Right lobe of liver (tissue), 6 donors: ENCODE measurements around the gene NADSYN1. TPM values are rescaled to one million over a fixed set of nuclear protein-coding genes. Genes with fewer than 3 reads are reported as not detected.
A peak's percentile ranks its signal among the peaks of the same experiment; 100 is the strongest.
"Not testable (repeated sequence)": the region's sequence is repeated elsewhere in the genome, so short reads cannot be mapped to it uniquely, and the experiment has no call there.

Source experiments
- ATAC-seq, 4 donors: fragments of 200-7000 bp; cut with Tn5 transposase; one replicate each; pipeline ENCODE4 v1.9.1; 2020; ENCODE audit warnings: mild to moderate bottlenecking in 4 of 4, moderate library complexity in 4 of 4
- DNase-seq, 3 donors: peaks; one replicate each; pipeline ENCODE4 v3.0.0-alpha.2; 2020
- H3K27ac ChIP-seq, 3 donors: fragments of 200-600 bp; one replicate each; pipeline ENCODE4 v1.8.0; 2022
- H3K27me3 ChIP-seq, 2 donors: fragments of 200-600 bp; one replicate each; pipeline ENCODE4 v1.8.0; 2022
- H3K36me3 ChIP-seq, 4 donors: fragments of 200-600 bp; sonication (generic) in 1 of 4; one replicate each; pipeline versions ENCODE4 v1.5.1 to v1.8.0; 2017 to 2022; ENCODE audit warnings: control low read depth in 1 of 4
- H3K4me1 ChIP-seq, 4 donors: fragments of 200-600 bp; sonication (generic) in 1 of 4; one replicate each; pipeline versions ENCODE4 v1.5.1 to v1.8.0; 2017 to 2022; ENCODE audit warnings: control low read depth in 1 of 4
- H3K4me3 ChIP-seq, 3 donors: fragments of 200-600 bp; one replicate each; pipeline ENCODE4 v1.8.0; 2022
- H3K9me3 ChIP-seq, 4 donors: fragments of 200-600 bp; sonication (generic) in 1 of 4; one replicate each; pipeline versions ENCODE4 v1.5.1 to v1.8.0; 2017 to 2022; ENCODE audit warnings: control low read depth in 1 of 4
- POLR2A ChIP-seq: fragments of 450-650 bp; IDR thresholded peaks from one replicate; pipeline ENCODE4 v1.6.1; 2017; ENCODE audit warnings: antibody characterized with exemption, mild to moderate bottlenecking
- WGBS: methylation state at CpG from one replicate; pipeline ENCODE4 v1.1.6; 2018; ENCODE audit warnings: low coverage, low lambda C conversion rate; ENCODE audit not compliant: insufficient coverage; ENCODE audit errors: missing lambda C conversion rate; 5-methylcytosine and 5-hydroxymethylcytosine counted together
- intact Hi-C, 2 donors: fragments of 100-400 bp; cut with DNase I; formaldehyde crosslinking; loops; one replicate each; pipeline versions ENCODE4 v1.11.2 to v1.14.1; 2022
- total RNA-seq, 6 experiments: library from RNA; depleted of rRNA in 2 of 6; stranded (reverse); fragments of >200 nt in 2 of 6; fragmentation: NEBNext Ultra II Directional in 3 of 6; extraction: Animal tissue kit (Norgen Biotek cat#: 25700) in 3 of 6; gene quantifications; one replicate each; pipeline versions ENCODE4 v1.1.0 to v1.2.4, GENCODE V29; 2016 to 2023
- TF ChIP-seq, protein P1 (sequence below), 4 donors: fragments of 200-600 bp in 3 of 4; fragments of 450-650 bp in 1 of 4; IDR thresholded peaks; one replicate each; pipeline versions ENCODE4 v1.5.1 to v1.8.0; 2016 to 2022; ENCODE audit warnings: antibody characterized with exemption in 4 of 4, mild to moderate bottlenecking in 2 of 4
- donor health status: DM: no; HTN: yes; CAD: no.
- donor health status: DM: no; HTN: no; CAD: no.
- donor health status: DM: no; HTN: no; CAD: no.
- donor health status: DM: no; HTN: yes; CAD: no.
- donor health status: DM: no; HTN: yes; CAD: no.

The NADSYN1 gene
- total RNA-seq, 6 experiments from 2014 or later = 26.4 to 54.7 (median 35.4) TPM

DNA sequence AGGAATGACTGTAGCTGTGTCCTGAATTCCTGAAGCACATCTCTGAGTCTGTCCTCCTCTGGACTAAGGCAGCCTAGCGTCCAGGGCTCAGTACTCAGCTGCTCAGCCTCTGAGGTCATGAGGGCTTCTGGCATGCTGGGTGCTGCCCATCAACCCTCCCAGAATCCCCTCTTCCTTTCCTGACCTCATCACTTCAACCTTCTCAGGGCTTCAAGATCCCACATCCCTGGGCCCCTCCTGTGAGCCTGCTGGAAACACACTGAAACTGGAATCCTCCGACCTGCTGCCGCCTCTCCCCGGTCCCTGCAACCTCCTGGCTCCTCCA, 85.6 kb downstream of the NADSYN1 start:
- peaks cover 0 to 20% (median 10%) of the 10 kb centered on the region in 4 donors for H3K4me1 ChIP-seq
- H3K9me3 ChIP-seq = no peaks in the 10 kb centered on the region
- intact Hi-C loops = no loop called here
- 94% methylated on average over 3 of the region's 4 CpGs for WGBS
- TF ChIP-seq POLR2A = no peak
- TF ChIP-seq, protein P1, sequence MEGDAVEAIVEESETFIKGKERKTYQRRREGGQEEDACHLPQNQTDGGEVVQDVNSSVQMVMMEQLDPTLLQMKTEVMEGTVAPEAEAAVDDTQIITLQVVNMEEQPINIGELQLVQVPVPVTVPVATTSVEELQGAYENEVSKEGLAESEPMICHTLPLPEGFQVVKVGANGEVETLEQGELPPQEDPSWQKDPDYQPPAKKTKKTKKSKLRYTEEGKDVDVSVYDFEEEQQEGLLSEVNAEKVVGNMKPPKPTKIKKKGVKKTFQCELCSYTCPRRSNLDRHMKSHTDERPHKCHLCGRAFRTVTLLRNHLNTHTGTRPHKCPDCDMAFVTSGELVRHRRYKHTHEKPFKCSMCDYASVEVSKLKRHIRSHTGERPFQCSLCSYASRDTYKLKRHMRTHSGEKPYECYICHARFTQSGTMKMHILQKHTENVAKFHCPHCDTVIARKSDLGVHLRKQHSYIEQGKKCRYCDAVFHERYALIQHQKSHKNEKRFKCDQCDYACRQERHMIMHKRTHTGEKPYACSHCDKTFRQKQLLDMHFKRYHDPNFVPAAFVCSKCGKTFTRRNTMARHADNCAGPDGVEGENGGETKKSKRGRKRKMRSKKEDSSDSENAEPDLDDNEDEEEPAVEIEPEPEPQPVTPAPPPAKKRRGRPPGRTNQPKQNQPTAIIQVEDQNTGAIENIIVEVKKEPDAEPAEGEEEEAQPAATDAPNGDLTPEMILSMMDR (IDR thresholded peaks at IDR 0.05) = no peak
- DNase-seq (no peak), ATAC-seq (peak in 1 of 4 donors; percentile 23)
- H3K27ac ChIP-seq = no peak overlapping the region
- H3K27me3 ChIP-seq = no peaks in the 10 kb centered on the region
- H3K36me3 ChIP-seq = no peaks in the 10 kb centered on the region
- no peak overlapping the region for H3K4me3 ChIP-seq

DNA sequence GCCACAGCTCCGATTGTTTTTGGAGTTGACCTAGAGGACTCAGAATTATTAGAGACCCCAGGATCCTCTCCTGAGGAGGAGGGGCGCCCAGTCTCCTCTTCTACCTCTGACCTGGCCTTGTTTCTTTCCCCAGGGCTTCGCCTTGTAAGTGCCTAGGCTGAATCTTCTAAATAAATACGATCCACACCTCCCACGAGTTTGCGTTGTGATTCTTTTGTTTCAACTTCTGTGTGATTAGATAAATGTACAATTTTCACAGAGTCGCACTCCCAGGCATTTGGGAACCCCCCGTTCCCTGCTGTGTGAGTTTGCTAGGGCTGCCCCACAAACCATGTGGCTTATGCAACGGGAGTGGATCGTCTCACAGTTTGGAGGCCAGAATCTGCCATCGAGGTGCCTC, 86.0 kb downstream of the NADSYN1 start:
- no peak for TF ChIP-seq POLR2A
- TF ChIP-seq, protein P1 (IDR thresholded peaks at IDR 0.05) = no peak
- H3K4me3 ChIP-seq = no peak overlapping the region
- intact Hi-C loops = no loop called here
- no peaks in the 10 kb centered on the region for H3K27me3 ChIP-seq
- DNase-seq (no peak), ATAC-seq (no peak)
- no peak overlapping the region for H3K27ac ChIP-seq
- WGBS = 80% methylated on average over 11 of the region's 11 CpGs
- H3K4me1 ChIP-seq = peaks cover 0 to 19% (median 8%) of the 10 kb centered on the region in 4 donors
- no peaks in the 10 kb centered on the region for H3K9me3 ChIP-seq
- H3K36me3 ChIP-seq = no peaks in the 10 kb centered on the region

DNA sequence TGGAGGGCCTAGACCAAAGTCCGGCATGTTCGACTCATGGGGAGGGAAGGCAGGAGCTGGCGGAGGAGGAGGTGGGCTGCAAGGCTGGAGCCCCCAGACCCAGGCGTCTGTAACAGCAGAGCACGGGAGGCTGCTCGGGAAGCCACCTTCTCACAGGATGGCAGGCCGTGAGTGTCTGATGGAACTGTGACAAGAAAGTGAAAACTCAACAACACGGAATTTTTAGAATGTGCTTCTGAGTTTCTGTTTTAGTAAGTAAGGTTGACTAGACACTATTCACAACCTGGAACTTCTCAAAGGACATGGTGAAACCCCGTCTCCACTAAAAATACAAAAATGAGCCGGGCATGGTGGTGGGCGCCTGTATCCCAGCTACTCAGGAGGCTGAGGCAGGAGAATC, 87.0 kb downstream of the NADSYN1 start:
- H3K9me3 ChIP-seq, H3K4me3 ChIP-seq, H3K27ac ChIP-seq, H3K4me1 ChIP-seq, H3K27me3 ChIP-seq, DNase-seq, intact Hi-C loops, ATAC-seq, H3K36me3 ChIP-seq: not testable (repeated sequence)
- WGBS = 92% methylated on average over 6 of the region's 11 CpGs

- H3K27me3 ChIP-seq, H3K4me1 ChIP-seq, H3K4me3 ChIP-seq, ATAC-seq, DNase-seq, H3K36me3 ChIP-seq, intact Hi-C loops, H3K27ac ChIP-seq, H3K9me3 ChIP-seq: not testable (repeated sequence)
- WGBS = 75% methylated on average over 7 of the region's 9 CpGs
These were observed 87.7 kb downstream of the NADSYN1 start for GRCh38 chr11:71540521-71541304.

- DNase-seq (no peak), ATAC-seq (no peak)
- no peak for TF ChIP-seq POLR2A
- TF ChIP-seq, protein P1 (IDR thresholded peaks at IDR 0.05) = no peak
- Histone ChIP-seq H3K9me3 (no peaks in the 10 kb centered on the region), H3K36me3 (no peaks in the 10 kb centered on the region), H3K4me1 (no peaks in the 10 kb centered on the region), H3K27ac (no peak overlapping the region), H3K4me3 (no peak overlapping the region), H3K27me3 (no peaks in the 10 kb centered on the region)
- 60% methylated on average over 2 of the region's 7 CpGs for WGBS
- intact Hi-C loops = no loop called here
These were observed 89.4 kb downstream of the NADSYN1 start for GRCh38 chr11:71542382-71542781.
